Jurkat, Clone E6-1 (cell line): ENCODE measurements around the gene OR1F1.
"Not testable (repeated sequence)": the region's sequence is repeated elsewhere in the genome, so short reads cannot be mapped to it uniquely, and the experiment has no call there.

Experiments
- DNase-seq: peaks from one replicate; pipeline ENCODE4 v3.0.0-alpha.2; 2011; ENCODE audit warnings: low read depth, low spot score
- H3K4me3 ChIP-seq: 2 replicates; pipeline ENCODE4 v1.5.1; 2011; ENCODE audit warnings: mild to moderate bottlenecking, low read length, control low read depth, moderate library complexity

The OR1F1 gene

DNA sequence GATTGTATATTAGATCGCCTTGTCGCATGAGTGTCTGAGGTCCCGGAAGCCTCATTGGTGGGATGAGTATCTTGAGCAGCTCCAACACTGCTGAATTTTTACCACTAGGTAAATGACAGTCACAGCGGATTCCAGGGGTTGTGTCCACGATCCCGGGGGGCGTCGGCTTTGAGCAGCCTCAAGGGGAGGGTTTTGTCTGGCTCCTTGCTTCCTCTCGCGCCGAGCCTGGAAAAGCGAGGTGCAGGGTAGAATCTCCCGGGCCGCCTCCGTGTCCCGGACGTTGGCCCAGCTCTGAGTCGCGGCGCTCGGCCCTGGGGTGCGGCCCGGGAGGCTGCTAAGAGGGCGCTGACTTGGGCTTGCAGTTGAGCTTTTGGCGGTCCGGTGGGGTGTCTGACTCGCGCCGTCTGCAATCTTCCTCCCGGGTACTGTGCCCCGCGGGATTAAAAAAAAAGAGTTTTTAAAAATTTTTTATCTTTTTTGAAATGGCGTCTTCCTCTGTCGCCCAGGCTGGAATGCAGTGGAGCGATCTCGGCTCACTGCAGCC lies 4.5 kb downstream of the OR1F1 start:
- no peak for DNase-seq

DNA sequence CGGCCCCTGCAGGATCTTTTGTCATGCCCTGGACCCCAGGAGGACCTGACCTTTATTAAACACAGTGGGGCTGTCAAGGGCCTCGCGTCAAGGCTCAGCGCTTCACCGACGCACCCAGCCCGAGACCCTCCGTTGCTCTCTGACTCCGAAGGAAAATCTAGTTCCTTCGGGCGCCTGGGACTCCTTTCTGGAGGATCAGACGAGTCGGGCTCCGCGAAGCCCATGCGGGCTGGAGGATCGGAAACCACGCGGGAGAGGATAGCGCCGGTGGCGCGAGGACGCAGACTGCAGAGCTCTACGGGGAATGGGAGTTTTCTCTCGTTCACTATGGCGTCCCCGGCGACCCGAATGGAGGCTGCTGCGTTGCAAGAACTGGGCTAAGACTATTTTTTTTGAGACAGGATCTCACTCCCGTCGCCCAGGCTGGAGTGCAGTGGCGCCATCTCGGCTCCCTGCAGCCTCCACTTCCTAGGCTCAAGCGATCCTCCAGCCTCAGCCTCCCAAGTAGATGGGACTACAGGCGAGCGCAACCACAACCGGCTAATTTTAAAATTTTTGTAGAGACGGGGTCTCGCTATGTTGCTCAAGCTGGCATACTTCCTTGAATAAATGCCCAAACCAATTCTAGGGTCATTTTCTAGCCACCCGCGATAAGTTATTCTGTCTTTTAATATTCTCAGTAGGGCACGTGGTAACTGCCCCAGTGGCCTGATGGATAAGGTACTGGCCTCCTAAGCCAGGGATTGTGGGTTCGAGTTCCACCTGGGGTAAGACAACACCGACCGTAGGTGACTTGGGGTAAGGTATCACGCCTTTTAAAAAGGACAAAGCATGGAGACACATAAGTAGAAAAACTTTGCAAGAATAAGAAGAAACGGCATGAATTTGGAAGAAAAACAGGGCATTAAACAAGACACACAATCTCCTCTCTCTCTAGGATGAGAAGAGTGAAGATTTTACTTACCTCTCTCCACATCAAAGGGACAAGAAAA lies 5.5 kb downstream of the OR1F1 start:
- H3K4me3 ChIP-seq: no peak overlapping the region
- no peak for DNase-seq

More for the DNA sequence above, 4.5 kb downstream of the OR1F1 start:
- H3K4me3 ChIP-seq: no peak overlapping the region

DNA sequence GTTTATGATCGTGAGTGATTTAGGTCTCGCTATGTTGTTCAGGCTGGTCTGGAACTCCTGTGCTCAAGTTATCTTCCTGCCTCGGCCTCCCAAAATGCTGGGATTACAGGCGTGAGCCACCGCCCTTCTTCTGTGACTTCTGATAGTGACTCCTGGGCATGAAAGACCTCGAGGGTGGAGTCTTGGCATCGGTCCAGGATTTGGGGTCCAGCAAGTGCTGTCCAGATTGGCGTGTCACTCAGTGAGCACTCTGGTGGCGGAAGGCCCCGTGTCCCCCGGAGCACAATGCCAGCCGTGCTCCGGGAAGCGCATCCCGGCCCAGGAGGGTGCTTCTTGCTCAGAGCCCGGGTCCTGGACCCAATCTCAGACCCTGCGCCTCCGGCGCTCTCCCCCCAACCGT lies 6.8 kb downstream of the OR1F1 start:
- DNase-seq: no peak
- no peak overlapping the region for H3K4me3 ChIP-seq

DNA sequence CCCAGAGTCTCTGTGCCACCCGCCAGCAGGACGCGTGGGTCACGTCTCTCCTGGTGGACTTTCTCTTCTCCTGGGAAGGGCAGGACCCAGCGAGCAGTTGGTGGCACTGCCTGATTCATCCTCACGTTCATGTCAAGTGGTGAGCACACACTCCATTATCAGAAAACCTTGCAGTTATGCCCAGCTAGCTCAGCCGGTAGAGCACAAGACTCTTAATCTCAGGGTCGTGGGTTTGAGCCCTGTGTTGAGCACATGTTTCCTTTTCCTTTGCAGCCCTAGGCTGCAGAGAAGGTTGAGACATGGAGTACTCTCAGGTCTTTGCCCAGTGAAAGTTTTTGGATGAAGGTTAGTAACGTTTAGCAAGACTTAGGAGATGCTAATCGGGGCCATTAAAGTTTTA lies 8.0 kb downstream of the OR1F1 start:
- DNase-seq: no peak
- no peak overlapping the region for H3K4me3 ChIP-seq

DNA sequence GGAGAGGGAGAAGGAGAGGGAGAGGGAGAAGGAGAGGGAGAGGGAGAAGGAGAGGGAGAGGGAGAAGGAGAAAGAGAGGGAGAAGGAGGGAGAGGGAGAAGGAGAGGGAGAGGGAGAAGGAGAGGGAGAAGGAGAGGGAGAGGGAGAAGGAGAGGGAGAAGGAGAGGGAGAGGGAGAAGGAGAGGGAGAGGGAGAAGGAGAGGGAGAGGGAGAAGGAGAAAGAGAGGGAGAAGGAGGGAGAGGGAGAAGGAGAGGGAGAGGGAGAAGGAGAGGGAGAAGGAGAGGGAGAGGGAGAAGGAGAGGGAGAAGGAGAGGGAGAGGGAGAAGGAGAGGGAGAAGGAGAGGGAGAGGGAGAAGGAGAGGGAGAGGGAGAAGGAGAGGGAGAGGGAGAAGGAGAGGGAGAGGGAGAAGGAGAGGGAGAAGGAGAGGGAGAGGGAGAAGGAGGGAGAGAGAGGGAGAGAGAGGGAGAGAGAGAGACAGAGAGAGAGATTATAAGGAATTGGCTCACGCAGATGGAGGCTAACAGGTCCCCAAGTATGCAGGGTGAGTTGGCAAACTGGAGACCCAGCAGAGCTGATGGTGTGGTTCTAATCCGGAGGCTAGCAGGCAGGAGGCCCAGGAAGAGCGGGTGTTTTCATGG lies 9.8 kb downstream of the OR1F1 start:
- DNase-seq, H3K4me3 ChIP-seq: not testable (repeated sequence)

DNA sequence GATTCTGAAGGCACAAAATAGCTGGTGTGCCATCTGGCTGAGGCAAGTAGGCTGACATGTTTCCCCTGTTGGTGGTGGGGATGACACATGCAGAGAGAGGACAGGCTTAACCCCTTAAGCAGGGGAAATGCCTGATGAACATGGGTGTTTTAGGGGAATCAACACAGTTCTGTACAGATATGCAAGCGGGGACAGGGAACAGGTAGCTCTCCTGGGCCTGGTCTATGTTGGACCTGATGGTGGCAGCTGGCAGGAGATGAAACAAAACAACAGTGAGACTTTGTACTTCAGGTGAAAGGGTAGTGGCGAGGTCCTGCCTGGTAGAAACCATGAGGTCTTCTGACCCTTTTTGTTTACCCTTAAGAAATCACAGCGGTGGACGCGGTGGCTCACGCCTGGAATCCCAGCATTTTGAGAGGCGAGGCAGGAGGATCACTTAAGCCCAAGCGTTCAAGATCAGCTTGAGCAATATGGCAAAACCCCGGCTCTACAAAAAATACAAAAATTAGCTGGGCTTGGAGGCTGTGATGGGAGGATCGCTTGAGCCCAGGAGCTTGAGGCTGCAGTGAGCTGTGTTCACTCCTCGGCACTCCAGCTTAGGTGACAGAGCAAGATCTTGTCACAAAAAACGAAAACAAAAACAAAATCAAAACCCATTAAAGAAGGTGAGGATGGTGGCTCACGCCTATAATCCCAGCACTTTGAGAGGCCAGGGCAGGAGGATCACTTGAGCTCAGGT lies 10.5 kb downstream of the OR1F1 start:
- no peak overlapping the region for H3K4me3 ChIP-seq
- no peak for DNase-seq

DNA sequence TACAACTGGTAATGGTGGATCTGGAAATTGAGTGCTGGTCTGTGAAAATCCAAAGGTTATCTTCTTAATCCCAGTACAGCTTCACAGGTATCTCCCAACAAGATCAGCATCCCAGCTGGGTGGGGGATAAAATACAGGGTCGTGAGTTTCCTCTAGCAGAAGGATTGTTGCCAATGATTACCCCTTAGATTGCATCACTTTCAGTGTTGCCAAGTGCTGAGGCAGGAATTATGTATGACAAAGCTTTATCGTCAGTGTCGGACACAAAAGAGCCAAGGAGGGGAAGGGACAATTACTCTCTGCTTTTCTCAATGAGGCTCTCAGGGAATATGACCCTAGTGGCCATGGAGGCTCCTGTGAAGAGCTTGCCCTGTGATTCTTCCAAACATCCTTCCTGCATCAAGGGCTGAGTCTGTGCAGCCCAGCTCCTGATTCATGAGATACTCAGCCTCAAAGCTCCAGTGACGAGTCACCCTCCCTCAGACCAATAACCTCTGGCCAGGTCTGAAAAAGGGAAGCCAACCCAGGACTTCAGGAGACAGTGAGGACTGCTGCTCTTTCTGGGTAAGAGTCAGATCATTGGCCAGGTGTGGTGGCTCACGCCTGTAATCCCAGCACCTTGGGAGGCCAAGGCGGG lies 15.0 kb downstream of the OR1F1 start:
- no peak for DNase-seq

DNA sequence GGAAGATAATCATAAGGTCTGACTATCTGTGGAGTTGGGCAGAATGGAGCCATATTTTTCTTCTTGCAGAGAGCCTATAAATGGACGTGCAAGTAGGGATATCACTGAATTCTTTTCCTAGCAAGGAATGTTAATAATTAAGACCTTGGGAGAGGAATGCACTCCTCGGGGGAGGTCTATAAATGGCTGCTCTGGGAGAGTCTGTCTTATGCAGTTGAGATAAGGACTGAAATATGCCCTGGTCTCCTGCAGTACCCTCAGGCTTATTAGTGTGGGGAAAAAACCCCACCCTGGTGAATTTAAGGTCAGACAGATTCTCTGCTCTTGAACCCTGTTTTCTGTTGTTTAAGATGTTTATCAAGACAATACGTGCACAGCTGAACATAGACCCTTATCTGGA lies 17.9 kb downstream of the OR1F1 start:
- DNase-seq, H3K4me3 ChIP-seq: not testable (repeated sequence)

More for the DNA sequence above, 15.0 kb downstream of the OR1F1 start:
- no peak overlapping the region for H3K4me3 ChIP-seq

DNA sequence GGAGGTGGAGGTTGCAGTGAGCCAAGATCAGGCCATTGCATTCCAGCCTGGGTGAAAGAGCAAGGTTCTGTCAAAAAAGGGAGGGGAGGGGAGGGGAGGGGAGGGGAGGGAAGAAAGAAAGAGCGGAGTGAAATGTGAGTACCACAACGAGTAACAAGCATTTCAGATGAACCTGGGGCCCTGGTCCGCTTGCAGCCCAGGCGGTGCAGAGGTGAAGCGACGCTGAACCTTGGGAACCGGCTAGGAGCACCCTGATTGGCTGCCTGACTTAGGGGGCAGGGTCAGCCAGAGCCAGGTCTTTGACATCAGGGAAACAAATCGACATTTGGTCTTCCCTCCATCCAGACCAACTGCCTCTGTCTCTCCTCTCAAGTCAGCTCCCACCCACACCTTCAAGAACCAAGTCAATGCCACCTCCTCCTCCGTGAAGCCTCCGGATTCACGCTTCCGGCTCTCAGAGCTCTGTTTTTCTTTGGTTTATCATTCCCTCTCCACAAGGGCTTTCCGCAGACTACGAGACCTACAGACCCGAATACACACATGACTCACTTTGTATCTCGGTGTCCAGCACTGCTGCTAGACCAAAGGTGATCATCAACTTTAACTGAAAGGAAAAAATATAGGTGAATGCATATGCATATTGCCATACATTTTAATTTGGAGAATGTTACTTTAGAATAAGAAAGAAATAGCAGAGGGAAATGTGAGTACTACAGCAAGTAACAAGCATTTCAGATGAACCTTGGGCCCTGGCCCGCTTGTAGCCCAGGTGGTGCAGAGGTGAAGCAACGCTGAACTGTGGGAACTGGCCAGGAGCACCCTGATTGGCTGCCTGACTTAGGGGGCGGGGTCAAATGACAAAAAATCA lies 19.3 kb downstream of the OR1F1 start:
- no peak for DNase-seq
- no peak overlapping the region for H3K4me3 ChIP-seq

DNA sequence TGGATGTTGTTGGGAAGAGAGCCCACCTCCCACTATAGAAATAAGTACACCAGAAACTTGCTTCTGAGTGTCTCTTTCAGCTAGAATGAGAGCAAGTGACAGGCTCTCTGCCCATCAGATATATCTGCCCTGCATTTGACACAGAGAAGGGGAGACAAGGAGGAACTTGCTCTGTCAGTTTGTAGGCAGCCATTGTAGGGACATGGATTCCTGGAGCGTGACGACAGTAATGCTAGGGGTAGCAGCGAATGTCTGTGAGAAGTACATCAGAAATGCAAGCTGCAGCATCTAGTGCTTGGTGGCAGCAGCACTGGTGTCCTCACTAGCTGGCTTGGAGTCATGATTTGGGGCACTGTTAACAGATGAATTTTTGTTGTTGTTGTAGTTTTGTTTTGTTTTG lies 24.0 kb downstream of the OR1F1 start:
- DNase-seq: no peak

DNA sequence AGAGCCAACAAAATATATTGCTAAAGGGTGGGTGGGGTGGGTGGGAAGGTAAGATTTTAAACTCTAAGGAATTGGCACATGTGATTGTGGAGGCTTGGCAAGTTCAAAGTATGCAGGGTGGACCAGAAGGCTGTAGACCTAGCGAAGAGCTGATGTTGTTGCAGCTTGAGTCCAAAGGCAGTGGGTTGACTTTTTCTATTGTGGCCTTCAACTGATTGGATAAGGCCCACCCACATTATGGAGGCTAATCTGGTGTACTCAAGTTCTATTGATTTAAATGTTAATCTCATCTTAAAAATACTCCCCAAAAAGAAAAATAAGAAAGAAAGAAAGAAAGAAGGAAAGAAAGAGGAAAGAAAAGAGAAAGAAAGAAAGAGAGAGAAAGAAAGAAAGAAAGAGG lies 24.6 kb downstream of the OR1F1 start:
- DNase-seq: no peak
- no peak overlapping the region for H3K4me3 ChIP-seq

More for the DNA sequence above, 24.0 kb downstream of the OR1F1 start:
- no peak overlapping the region for H3K4me3 ChIP-seq

DNA sequence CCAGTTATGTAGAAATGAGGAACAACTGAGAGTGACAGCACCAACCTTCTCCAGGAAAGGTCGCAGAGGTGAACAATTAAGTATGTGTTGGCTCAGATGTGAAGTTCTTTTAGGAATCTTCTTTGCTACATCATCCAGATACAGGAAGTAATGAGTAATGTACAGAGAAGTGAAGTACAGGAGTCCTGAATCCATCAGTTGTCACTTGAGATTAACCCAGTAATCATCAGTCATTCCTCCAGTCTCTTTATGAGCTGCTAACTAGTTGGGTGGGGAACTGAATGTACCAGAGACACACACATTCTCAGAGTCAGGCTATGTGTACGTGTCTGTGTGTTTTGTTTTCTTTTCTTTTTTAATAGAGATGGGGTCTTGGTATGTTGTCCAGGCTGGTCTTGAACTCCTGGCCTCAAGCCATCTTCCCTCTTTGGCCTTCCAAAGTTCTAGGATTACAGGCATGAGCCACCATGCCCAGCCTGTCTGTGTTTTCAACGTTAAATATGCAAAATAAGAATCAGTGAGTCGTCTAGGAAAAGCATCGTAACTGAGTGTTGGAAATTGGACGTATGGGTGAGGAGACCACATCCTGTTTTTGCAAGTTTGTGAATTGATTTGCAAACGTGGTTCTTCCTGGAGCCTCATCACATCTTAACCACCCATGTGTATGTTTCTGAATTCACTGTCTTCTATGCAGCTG lies 27.0 kb downstream of the OR1F1 start:
- DNase-seq: peak; percentile 42
- H3K4me3 ChIP-seq: no peak overlapping the region

DNA sequence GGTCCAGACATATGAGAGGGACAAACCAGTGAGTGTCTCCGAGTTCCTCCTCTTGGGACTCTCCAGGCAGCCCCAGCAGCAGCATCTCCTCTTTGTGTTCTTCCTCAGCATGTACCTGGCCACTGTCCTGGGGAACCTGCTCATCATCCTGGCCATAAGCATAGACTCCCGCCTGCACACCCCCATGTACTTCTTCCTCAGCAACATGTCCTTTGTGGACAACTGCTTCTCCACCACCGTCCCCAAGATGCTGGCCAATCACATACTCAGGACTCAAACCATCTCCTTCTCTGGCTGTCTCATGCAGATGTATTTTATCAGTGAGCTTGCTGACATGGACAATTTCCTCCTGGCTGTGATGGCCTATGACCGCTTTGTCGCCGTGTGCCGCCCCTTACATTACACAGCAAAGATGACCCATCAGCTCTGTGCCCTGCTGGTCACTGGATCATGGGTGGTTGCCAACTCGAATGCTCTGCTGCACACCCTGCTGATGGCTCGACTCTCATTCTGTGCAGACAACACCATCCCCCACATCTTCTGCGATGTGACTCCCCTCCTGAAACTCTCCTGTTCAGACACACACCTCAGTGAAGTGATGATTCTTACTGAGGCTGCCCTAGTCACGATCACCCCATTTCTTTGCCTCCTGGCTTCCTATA lies 27.7 kb downstream of the OR1F1 start:
- DNase-seq: no peak

DNA sequence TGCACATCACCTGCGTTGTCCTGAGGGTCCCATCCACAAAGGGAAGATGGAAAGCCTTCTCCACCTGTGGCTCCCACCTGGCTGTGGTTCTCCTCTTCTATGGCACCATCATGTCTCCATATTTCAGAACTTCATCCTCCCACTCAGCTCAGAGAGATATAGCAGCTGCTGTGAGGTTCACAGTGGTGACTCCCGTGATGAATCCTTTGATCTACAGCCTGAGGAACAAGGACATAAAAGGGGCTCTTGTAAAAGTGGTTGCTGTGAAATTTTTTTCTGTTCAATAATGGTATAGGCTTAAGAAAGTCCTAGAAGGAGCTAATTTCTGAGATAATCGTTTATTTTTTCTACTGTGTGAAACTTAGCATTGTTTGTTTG lies 28.2 kb downstream of the OR1F1 start:
- peak; percentile 41 for DNase-seq
- no peak overlapping the region for H3K4me3 ChIP-seq

More for the DNA sequence above, 27.7 kb downstream of the OR1F1 start:
- no peak overlapping the region for H3K4me3 ChIP-seq

DNA sequence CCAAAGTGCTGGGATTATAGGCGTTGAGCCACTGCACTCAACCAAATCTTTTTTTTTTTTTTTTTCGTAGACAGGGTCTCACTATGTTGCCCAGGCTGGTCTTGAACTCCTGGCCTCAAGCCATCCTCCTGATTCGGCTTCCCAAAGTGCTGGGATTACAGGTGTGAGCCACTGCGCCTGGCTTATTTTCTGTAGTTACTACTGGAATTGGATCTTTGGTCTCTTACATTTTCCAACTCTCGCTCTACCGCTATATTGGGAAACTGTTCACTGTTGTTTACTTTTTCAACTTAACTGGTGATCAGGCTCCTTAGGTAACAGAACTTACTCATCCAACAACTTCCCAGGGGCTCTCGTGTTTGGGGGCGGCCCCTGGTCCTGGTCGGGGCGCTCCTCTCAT lies 32.8 kb downstream of the OR1F1 start:
- DNase-seq: no peak
- no peak overlapping the region for H3K4me3 ChIP-seq

DNA sequence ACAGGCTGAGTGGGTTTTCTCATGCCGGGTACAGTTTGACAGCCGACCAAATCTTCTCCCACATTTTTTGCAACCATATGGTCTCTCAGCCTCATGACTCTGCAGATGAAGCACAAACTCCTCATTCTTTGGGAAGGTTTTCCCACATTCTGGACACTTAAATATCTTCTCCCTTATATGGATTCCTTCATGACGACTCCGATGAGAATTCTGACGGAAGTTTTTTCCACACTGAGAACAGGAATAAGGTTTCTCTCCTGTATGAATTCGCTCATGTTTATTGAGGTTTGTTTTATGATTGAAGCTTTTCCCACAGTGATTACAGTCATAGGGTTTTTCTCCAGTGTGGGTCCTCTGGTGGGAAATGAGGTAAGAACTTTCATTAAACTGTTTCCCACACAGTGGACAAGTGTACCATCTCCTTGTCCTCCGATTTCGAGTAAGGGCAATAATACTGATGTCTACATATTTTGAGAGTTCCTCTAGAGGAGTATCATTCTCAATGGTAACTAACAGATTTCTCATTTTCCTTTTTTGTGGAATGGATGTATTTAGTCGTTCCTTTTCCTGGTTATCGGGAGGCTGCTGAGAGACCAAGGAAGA lies 36.0 kb downstream of the OR1F1 start:
- H3K4me3 ChIP-seq: no peak overlapping the region
- DNase-seq: no peak

DNA sequence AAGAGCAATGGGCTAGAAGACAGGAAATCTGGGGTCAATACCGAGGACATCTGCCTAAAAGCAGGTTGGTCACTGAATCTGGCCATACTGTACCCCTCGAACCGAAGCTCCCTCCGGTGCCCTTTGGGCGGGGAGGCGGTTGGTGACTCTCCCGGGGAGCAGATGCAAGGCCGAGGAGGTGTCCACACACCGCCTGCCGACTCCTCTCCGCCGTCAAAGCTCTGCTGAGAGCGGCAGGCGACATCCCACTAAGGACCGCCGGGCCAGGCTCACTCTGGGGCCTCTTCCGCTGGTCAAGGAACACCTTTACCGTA lies 46.5 kb downstream of the OR1F1 start:
- H3K4me3 ChIP-seq: peak overlapping the region; percentile 88
- DNase-seq: no peak
